Endothelial cell of umbilical vein (primary cell): Measurements from ENCODE around the gene KLF13. TPM values are rescaled to one million over a fixed set of nuclear protein-coding genes. Genes with fewer than 3 reads are reported as not detected.

ENCODE experiments used
- BruUV-seq: library from RNA; stranded (reverse); fragments of 400-500 nt; replicated peaks from 2 replicates; lab custom pipeline; 2021; lab: Mats Ljungman, UMichigan
- CTCF ChIA-PET: fragments of 300-600, 350-600 bp; sonication (Branson Sonifier 250); formaldehyde crosslinking; loops from one replicate; lab custom pipeline; 2021; ENCODE audit warnings: antibody characterized with exemption, inconsistent platforms; lab: Charles Lee
- POLR2A ChIA-PET: fragments of 300-600, 350-600 bp; sonication (Branson Sonifier 250); formaldehyde crosslinking; loops from one replicate; lab custom pipeline; 2021; ENCODE audit warnings: antibody characterized with exemption, inconsistent platforms; lab: Charles Lee
- DNase-seq: peaks from one replicate; pipeline ENCODE4 v3.0.0-alpha.2; 2011; ENCODE audit warnings: low read depth, low spot score
- FAIRE-seq: peaks from 2 replicates; lab custom pipeline; 2011; peaks lifted over from hg19 to GRCh38; lab: Jason Lieb, UNC
- H2AFZ ChIP-seq: 2 replicates; pipeline ENCODE4 v1.6.0; 2012; ENCODE audit warnings: low read depth, low read length, control low read depth, inconsistent platforms
- H3K27ac ChIP-seq: 2 replicates; pipeline ENCODE4 v1.5.1; 2011; ENCODE audit warnings: low read depth, mild to moderate bottlenecking, control low read depth, low read length, moderate library complexity; ENCODE audit not compliant: insufficient read depth
- H3K27me3 ChIP-seq, 2 experiments: 2 replicates each; pipeline versions ENCODE4 v1.6.0 to v1.6.1; 2011; ENCODE audit warnings: low read length in 2 of 2, mixed read lengths in 1 of 2; ENCODE audit not compliant: control insufficient read depth in 2 of 2, insufficient read depth in 2 of 2
- H3K36me3 ChIP-seq, 2 experiments: 2 replicates in 1 of 2; 3 replicates in 1 of 2; pipeline ENCODE4 v1.5.1; 2011; ENCODE audit warnings: low read length in 2 of 2, mild to moderate bottlenecking in 1 of 2, moderate library complexity in 1 of 2; ENCODE audit not compliant: control insufficient read depth in 2 of 2, insufficient read depth in 2 of 2; ENCODE audit errors: extremely low read depth in 1 of 2
- H3K4me1 ChIP-seq: 3 replicates; pipeline ENCODE4 v1.5.1; 2011; ENCODE audit warnings: mild to moderate bottlenecking, low read length; ENCODE audit not compliant: control insufficient read depth, insufficient read depth; ENCODE audit errors: extremely low read depth
- H3K4me2 ChIP-seq: 2 replicates; pipeline ENCODE4 v1.6.1; 2011; ENCODE audit warnings: low read length, control low read depth, mixed read lengths; ENCODE audit not compliant: insufficient read depth
- H3K4me3 ChIP-seq, 3 experiments: fragments of 200-600 bp in 1 of 3; sonication (generic), shearing (Covaris generic) in 1 of 3; replicated peaks in 1 of 3; 2 replicates each; pipeline ENCODE4 v1.5.1; 2011 to 2016; ENCODE audit warnings: control low read depth in 3 of 3, low read length in 3 of 3, mild to moderate bottlenecking in 2 of 3, inconsistent platforms in 1 of 3, low read depth in 1 of 3, moderate library complexity in 1 of 3; ENCODE audit not compliant: insufficient read depth in 1 of 3
- H3K79me2 ChIP-seq: 2 replicates; pipeline ENCODE4 v1.6.0; 2012; ENCODE audit warnings: low read length, inconsistent platforms; ENCODE audit not compliant: control insufficient read depth, insufficient read depth
- H3K9ac ChIP-seq: replicated peaks from 2 replicates; pipeline ENCODE3; 2011; ENCODE audit warnings: low read length, control low read depth; ENCODE audit not compliant: insufficient read depth; ENCODE audit errors: extremely low read depth
- H3K9me1 ChIP-seq: replicated peaks from 3 replicates; pipeline ENCODE4 v1.6.0; 2011; ENCODE audit warnings: mild to moderate bottlenecking, low read length; ENCODE audit not compliant: control insufficient read depth, insufficient read depth; ENCODE audit errors: extremely low read depth
- H3K9me3 ChIP-seq: replicated peaks from 2 replicates; pipeline ENCODE4 v1.5.1; 2012; ENCODE audit warnings: low read length, inconsistent platforms; ENCODE audit not compliant: control insufficient read depth, insufficient read depth
- H4K20me1 ChIP-seq: replicated peaks from 2 replicates; pipeline ENCODE3; 2011; ENCODE audit warnings: mild to moderate bottlenecking, low read length; ENCODE audit not compliant: control insufficient read depth, insufficient read depth; ENCODE audit errors: extremely low read depth
- EZH2 ChIP-seq: IDR thresholded peaks from 2 replicates; pipeline ENCODE4 v1.6.1; 2012; ENCODE audit warnings: borderline replicate concordance, low read depth, mild to moderate bottlenecking, moderate library complexity, low read length, inconsistent platforms; ENCODE audit not compliant: severe bottlenecking
- FOS ChIP-seq: IDR thresholded peaks from 2 replicates; pipeline ENCODE4 v1.6.1; 2011; ENCODE audit warnings: mild to moderate bottlenecking, low read length, moderate library complexity, borderline replicate concordance; ENCODE audit not compliant: insufficient read depth
- GATA2 ChIP-seq: IDR thresholded peaks from 2 replicates; pipeline ENCODE4 v1.7.0; 2011; ENCODE audit warnings: low read depth, mild to moderate bottlenecking, moderate library complexity, mixed read lengths, low read length; ENCODE audit not compliant: insufficient read length, insufficient read depth
- JUN ChIP-seq: IDR thresholded peaks from 2 replicates; pipeline ENCODE4 v1.6.1; 2011; ENCODE audit warnings: borderline replicate concordance, low read depth; ENCODE audit not compliant: insufficient read length, insufficient read depth
- MYC ChIP-seq: IDR thresholded peaks from one replicate; pipeline ENCODE4 v1.6.1; 2011; ENCODE audit warnings: mild to moderate bottlenecking, low read depth, low read length
- POLR2A ChIP-seq: IDR thresholded peaks from 2 replicates; pipeline ENCODE4 v1.6.1; 2012; ENCODE audit warnings: low read depth, mild to moderate bottlenecking, control low read depth, low read length
- POLR2AphosphoS5 ChIP-seq: IDR thresholded peaks from 2 replicates; pipeline ENCODE4 v1.6.1; 2012; ENCODE audit warnings: low read depth, mild to moderate bottlenecking, control low read depth, low read length, moderate library complexity; ENCODE audit not compliant: insufficient read depth
- dilution Hi-C: fragments of 300-500 bp; cut with MboI; formaldehyde crosslinking; loops from one replicate; pipeline ENCODE4 v1.15.0; 2019; ENCODE audit warnings: low sequenced_read_pairs; ENCODE audit not compliant: extremely low pct_ligation_motif_present
- intact Hi-C: fragments of 100-400 bp; cut with micrococcal nuclease; formaldehyde crosslinking; loops from one replicate; pipeline ENCODE4 v1.10.0; 2022
- polyA plus RNA-seq, 4 experiments: library from polyadenylated mRNA; depleted of rRNA in 3 of 4; stranded (reverse) in 3 of 4; unstranded in 1 of 4; fragments of >200 nt; gene quantifications; 2 replicates each; pipeline versions ENCODE4 v1.2.1 to v1.2.3, GENCODE V29; 2011 to 2012; ENCODE audit warnings: missing spikeins in 1 of 4
- total RNA-seq: library from RNA; stranded (reverse); gene quantifications from 2 replicates; pipeline ENCODE4 v1.2.3, GENCODE V29; 2021
- TF ChIP-seq, protein P1 (sequence below), 2 donors: IDR thresholded peaks; 1 replicate in 1 of 2; 2 replicates in 1 of 2; pipeline ENCODE4 v1.5.1; 2011; ENCODE audit warnings: low read length in 2 of 2, mild to moderate bottlenecking in 2 of 2, moderate library complexity in 2 of 2, control low read depth in 1 of 2, inconsistent platforms in 1 of 2, low read depth in 1 of 2; ENCODE audit not compliant: insufficient read depth in 1 of 2; ENCODE audit errors: extremely low read depth in 1 of 2
- TF ChIP-seq, protein P2 (sequence below): IDR thresholded peaks from 2 replicates; pipeline ENCODE4 v1.6.1; 2011; ENCODE audit not compliant: insufficient read depth, insufficient read length

KLF13 gene
- total and polyA plus RNA-seq, 2 donors (not counting 3 experiments of a cell fraction or from before 2014, with no cell fraction given): 10.1 to 31.9 TPM

DNA sequence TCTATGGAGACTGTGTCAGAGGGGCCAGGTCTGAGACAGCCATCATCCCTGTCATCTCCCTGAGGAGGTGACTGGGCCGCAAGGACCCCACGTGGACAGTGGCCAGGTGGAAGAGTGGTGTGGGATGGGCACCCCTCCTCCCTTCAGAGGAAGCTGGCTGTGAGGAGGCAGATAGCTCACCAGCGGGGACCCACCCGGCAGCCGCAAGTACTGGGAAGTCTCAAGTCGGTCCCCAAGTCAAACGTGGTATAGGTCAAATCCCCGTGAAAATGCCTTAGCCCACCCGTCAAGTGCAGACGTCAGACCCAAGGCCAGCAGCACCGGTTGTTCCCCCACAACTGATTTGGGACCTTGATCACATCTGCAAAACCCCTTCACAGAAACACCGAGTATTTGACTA is 12.3 kb upstream of the KLF13 start:
- no TSS peak for BruUV-seq
- Histone ChIP-seq H3K4me1 (no peaks in the 10 kb centered on the region), H3K4me3 (no peak overlapping the region), H3K9me1 (no peaks in the 10 kb centered on the region), H3K9me3 (no peaks in the 10 kb centered on the region), H3K79me2 (no peaks in the 10 kb centered on the region), H3K4me2 (no peak overlapping the region), H3K9ac (no peak overlapping the region), H3K36me3 (no peaks in the 10 kb centered on the region), H3K27ac (no peak overlapping the region), H4K20me1 (no peaks in the 10 kb centered on the region), H2AFZ (no peak overlapping the region), H3K27me3 (no peaks in the 10 kb centered on the region)
- POLR2A ChIA-PET: no interaction called here
- TF ChIP-seq FOS: no peak
- CTCF ChIA-PET: no interaction called here
- intact Hi-C loops (no loop called here), dilution Hi-C loops (loop anchor here (25.0 kb wide), 1 partner anchor 102 kb away; no protein-coding TSS in a partner anchor)
- FAIRE-seq: no peak
- no peak for DNase-seq

DNA sequence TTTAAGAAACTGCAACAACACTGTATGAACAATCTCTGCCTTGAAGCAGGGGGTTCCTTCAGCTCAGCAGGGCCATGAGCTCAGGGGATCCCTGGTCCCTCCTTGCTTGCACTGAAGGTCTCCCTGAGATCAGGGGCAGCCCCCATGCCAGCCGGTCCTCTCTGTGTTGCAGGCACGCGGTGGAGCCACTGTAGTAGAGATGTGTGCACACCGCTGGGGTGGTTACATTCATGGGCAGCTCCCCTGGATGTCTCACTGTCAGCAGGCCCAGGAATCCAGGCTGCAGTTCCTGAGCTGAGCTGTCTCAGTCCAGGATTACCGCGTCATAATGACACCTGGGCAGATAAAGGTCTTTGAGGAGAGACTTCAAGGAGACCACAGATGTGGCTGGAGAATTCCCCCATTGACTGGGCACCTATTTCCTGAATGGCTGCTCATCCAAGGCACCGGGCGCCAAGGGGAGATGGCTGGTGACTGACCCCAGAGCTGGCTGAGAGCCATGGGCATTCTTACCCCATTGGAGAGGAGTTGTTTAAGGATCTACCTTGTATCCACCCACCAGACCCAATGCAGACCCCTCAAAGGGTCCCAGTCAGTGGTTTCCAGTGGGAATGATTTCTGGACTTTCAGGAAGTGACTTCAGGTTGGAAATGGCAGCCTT is 10.4 kb upstream of the KLF13 start:
- Histone ChIP-seq H3K9me1 (no peaks in the 10 kb centered on the region), H3K4me3 (no peak overlapping the region), H3K27ac (no peak overlapping the region), H3K9me3 (no peaks in the 10 kb centered on the region), H3K79me2 (no peaks in the 10 kb centered on the region), H3K27me3 (peaks cover 0 to 1% of the 10 kb centered on the region in 2 experiments), H3K4me2 (no peak overlapping the region), H3K36me3 (no peaks in the 10 kb centered on the region), H4K20me1 (no peaks in the 10 kb centered on the region), H3K4me1 (no peaks in the 10 kb centered on the region), H3K9ac (no peak overlapping the region), H2AFZ (no peak overlapping the region)
- intact Hi-C loops (no loop called here), dilution Hi-C loops (loop anchor here (25.0 kb wide), 1 partner anchor 104 kb away; no protein-coding TSS in a partner anchor)
- BruUV-seq: no TSS peak
- DNase-seq (no peak), FAIRE-seq (no peak)
- no peak for TF ChIP-seq POLR2A
- no peak for TF ChIP-seq POLR2AphosphoS5
- TF ChIP-seq GATA2: no peak
- TF ChIP-seq EZH2: no peak
- TF ChIP-seq JUN: no peak
- TF ChIP-seq, protein P1, sequence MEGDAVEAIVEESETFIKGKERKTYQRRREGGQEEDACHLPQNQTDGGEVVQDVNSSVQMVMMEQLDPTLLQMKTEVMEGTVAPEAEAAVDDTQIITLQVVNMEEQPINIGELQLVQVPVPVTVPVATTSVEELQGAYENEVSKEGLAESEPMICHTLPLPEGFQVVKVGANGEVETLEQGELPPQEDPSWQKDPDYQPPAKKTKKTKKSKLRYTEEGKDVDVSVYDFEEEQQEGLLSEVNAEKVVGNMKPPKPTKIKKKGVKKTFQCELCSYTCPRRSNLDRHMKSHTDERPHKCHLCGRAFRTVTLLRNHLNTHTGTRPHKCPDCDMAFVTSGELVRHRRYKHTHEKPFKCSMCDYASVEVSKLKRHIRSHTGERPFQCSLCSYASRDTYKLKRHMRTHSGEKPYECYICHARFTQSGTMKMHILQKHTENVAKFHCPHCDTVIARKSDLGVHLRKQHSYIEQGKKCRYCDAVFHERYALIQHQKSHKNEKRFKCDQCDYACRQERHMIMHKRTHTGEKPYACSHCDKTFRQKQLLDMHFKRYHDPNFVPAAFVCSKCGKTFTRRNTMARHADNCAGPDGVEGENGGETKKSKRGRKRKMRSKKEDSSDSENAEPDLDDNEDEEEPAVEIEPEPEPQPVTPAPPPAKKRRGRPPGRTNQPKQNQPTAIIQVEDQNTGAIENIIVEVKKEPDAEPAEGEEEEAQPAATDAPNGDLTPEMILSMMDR (IDR thresholded peaks at IDR 0.05; ENCODE audit: extremely low read depth in 1 of 2, insufficient read depth in 1 of 2, low read depth in 1 of 2, low read length in 2 of 2): no peak
- TF ChIP-seq MYC: no peak
- TF ChIP-seq, protein P2, sequence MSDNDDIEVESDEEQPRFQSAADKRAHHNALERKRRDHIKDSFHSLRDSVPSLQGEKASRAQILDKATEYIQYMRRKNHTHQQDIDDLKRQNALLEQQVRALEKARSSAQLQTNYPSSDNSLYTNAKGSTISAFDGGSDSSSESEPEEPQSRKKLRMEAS: no peak
- TF ChIP-seq FOS: no peak
- CTCF ChIA-PET: interaction anchor here (1.3 kb wide), 1 partner anchor 172 kb away, joined by 4 read pairs; no protein-coding TSS in a partner anchor
- POLR2A ChIA-PET: no interaction called here
